Panc1 (cell line): ENCODE measurements around the gene MGST2.

ENCODE experiments used
- POLR2AphosphoS5 ChIP-seq: IDR thresholded peaks from 2 replicates; pipeline ENCODE4 v1.6.1; 2012; ENCODE audit warnings: mild to moderate bottlenecking, low read depth, low read length, moderate library complexity
- SIN3A ChIP-seq: IDR thresholded peaks from 2 replicates; pipeline ENCODE4 v1.6.1; 2012; ENCODE audit warnings: low read depth, mild to moderate bottlenecking, low read length, moderate library complexity, borderline replicate concordance; ENCODE audit not compliant: insufficient read depth
- TCF7L2 ChIP-seq: IDR thresholded peaks from 2 replicates; pipeline ENCODE4 v1.6.1; 2011; ENCODE audit warnings: mild to moderate bottlenecking, low read depth, low read length, inconsistent platforms
- TF ChIP-seq, protein P1 (sequence below): fragments of 450-650 bp; IDR thresholded peaks from 2 replicates; pipeline ENCODE4 v1.5.1; 2017; ENCODE audit warnings: mild to moderate bottlenecking
- TF ChIP-seq, protein P2 (sequence below), 2 experiments: IDR thresholded peaks; 2 replicates each; pipeline ENCODE4 v1.6.1; 2011 to 2012; ENCODE audit warnings: low read depth in 2 of 2, control low read depth in 1 of 2, low read length in 1 of 2, mild to moderate bottlenecking in 1 of 2, moderate library complexity in 1 of 2; ENCODE audit not compliant: insufficient read depth in 1 of 2

- TF ChIP-seq, protein P1, sequence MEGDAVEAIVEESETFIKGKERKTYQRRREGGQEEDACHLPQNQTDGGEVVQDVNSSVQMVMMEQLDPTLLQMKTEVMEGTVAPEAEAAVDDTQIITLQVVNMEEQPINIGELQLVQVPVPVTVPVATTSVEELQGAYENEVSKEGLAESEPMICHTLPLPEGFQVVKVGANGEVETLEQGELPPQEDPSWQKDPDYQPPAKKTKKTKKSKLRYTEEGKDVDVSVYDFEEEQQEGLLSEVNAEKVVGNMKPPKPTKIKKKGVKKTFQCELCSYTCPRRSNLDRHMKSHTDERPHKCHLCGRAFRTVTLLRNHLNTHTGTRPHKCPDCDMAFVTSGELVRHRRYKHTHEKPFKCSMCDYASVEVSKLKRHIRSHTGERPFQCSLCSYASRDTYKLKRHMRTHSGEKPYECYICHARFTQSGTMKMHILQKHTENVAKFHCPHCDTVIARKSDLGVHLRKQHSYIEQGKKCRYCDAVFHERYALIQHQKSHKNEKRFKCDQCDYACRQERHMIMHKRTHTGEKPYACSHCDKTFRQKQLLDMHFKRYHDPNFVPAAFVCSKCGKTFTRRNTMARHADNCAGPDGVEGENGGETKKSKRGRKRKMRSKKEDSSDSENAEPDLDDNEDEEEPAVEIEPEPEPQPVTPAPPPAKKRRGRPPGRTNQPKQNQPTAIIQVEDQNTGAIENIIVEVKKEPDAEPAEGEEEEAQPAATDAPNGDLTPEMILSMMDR: no peak
- TF ChIP-seq POLR2AphosphoS5: no peak
- TF ChIP-seq, protein P2, sequence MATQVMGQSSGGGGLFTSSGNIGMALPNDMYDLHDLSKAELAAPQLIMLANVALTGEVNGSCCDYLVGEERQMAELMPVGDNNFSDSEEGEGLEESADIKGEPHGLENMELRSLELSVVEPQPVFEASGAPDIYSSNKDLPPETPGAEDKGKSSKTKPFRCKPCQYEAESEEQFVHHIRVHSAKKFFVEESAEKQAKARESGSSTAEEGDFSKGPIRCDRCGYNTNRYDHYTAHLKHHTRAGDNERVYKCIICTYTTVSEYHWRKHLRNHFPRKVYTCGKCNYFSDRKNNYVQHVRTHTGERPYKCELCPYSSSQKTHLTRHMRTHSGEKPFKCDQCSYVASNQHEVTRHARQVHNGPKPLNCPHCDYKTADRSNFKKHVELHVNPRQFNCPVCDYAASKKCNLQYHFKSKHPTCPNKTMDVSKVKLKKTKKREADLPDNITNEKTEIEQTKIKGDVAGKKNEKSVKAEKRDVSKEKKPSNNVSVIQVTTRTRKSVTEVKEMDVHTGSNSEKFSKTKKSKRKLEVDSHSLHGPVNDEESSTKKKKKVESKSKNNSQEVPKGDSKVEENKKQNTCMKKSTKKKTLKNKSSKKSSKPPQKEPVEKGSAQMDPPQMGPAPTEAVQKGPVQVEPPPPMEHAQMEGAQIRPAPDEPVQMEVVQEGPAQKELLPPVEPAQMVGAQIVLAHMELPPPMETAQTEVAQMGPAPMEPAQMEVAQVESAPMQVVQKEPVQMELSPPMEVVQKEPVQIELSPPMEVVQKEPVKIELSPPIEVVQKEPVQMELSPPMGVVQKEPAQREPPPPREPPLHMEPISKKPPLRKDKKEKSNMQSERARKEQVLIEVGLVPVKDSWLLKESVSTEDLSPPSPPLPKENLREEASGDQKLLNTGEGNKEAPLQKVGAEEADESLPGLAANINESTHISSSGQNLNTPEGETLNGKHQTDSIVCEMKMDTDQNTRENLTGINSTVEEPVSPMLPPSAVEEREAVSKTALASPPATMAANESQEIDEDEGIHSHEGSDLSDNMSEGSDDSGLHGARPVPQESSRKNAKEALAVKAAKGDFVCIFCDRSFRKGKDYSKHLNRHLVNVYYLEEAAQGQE (IDR thresholded peaks at IDR 0.05; ENCODE audit: insufficient read depth in 1 of 2, low read depth in 2 of 2, low read length in 1 of 2): no peak
- TF ChIP-seq SIN3A: no peak
- TF ChIP-seq TCF7L2: no peak
These were observed 71.0 kb downstream of the MGST2 start for GRCh38 chr4:139736661-139737060.
